Endothelial cell of umbilical vein (primary cell): ENCODE data around the gene NCKAP5. TPM values are rescaled to one million over a fixed set of nuclear protein-coding genes. Genes with fewer than 3 reads are reported as not detected.

Experiments
- BruUV-seq: library from RNA; stranded (reverse); fragments of 400-500 nt; replicated peaks from 2 replicates; lab custom pipeline; 2021; lab: Mats Ljungman, UMichigan
- CTCF ChIA-PET: fragments of 300-600, 350-600 bp; sonication (Branson Sonifier 250); formaldehyde crosslinking; loops from one replicate; lab custom pipeline; 2021; ENCODE audit warnings: antibody characterized with exemption, inconsistent platforms; lab: Charles Lee
- POLR2A ChIA-PET: fragments of 300-600, 350-600 bp; sonication (Branson Sonifier 250); formaldehyde crosslinking; loops from one replicate; lab custom pipeline; 2021; ENCODE audit warnings: antibody characterized with exemption, inconsistent platforms; lab: Charles Lee
- DNase-seq: peaks from one replicate; pipeline ENCODE4 v3.0.0-alpha.2; 2011; ENCODE audit warnings: low read depth, low spot score
- FAIRE-seq: peaks from 2 replicates; lab custom pipeline; 2011; peaks lifted over from hg19 to GRCh38; lab: Jason Lieb, UNC
- H2AFZ ChIP-seq: 2 replicates; pipeline ENCODE4 v1.6.0; 2012; ENCODE audit warnings: low read depth, low read length, control low read depth, inconsistent platforms
- H3K27ac ChIP-seq: 2 replicates; pipeline ENCODE4 v1.5.1; 2011; ENCODE audit warnings: low read depth, mild to moderate bottlenecking, control low read depth, low read length, moderate library complexity; ENCODE audit not compliant: insufficient read depth
- H3K27me3 ChIP-seq, 2 experiments: 2 replicates each; pipeline versions ENCODE4 v1.6.0 to v1.6.1; 2011; ENCODE audit warnings: low read length in 2 of 2, mixed read lengths in 1 of 2; ENCODE audit not compliant: control insufficient read depth in 2 of 2, insufficient read depth in 2 of 2
- H3K36me3 ChIP-seq, 2 experiments: 2 replicates in 1 of 2; 3 replicates in 1 of 2; pipeline ENCODE4 v1.5.1; 2011; ENCODE audit warnings: low read length in 2 of 2, mild to moderate bottlenecking in 1 of 2, moderate library complexity in 1 of 2; ENCODE audit not compliant: control insufficient read depth in 2 of 2, insufficient read depth in 2 of 2; ENCODE audit errors: extremely low read depth in 1 of 2
- H3K4me1 ChIP-seq: 3 replicates; pipeline ENCODE4 v1.5.1; 2011; ENCODE audit warnings: mild to moderate bottlenecking, low read length; ENCODE audit not compliant: control insufficient read depth, insufficient read depth; ENCODE audit errors: extremely low read depth
- H3K4me2 ChIP-seq: 2 replicates; pipeline ENCODE4 v1.6.1; 2011; ENCODE audit warnings: low read length, control low read depth, mixed read lengths; ENCODE audit not compliant: insufficient read depth
- H3K4me3 ChIP-seq, 3 experiments: fragments of 200-600 bp in 1 of 3; sonication (generic), shearing (Covaris generic) in 1 of 3; replicated peaks in 1 of 3; 2 replicates each; pipeline ENCODE4 v1.5.1; 2011 to 2016; ENCODE audit warnings: control low read depth in 3 of 3, low read length in 3 of 3, mild to moderate bottlenecking in 2 of 3, inconsistent platforms in 1 of 3, low read depth in 1 of 3, moderate library complexity in 1 of 3; ENCODE audit not compliant: insufficient read depth in 1 of 3
- H3K79me2 ChIP-seq: 2 replicates; pipeline ENCODE4 v1.6.0; 2012; ENCODE audit warnings: low read length, inconsistent platforms; ENCODE audit not compliant: control insufficient read depth, insufficient read depth
- H3K9ac ChIP-seq: replicated peaks from 2 replicates; pipeline ENCODE3; 2011; ENCODE audit warnings: low read length, control low read depth; ENCODE audit not compliant: insufficient read depth; ENCODE audit errors: extremely low read depth
- H3K9me1 ChIP-seq: replicated peaks from 3 replicates; pipeline ENCODE4 v1.6.0; 2011; ENCODE audit warnings: mild to moderate bottlenecking, low read length; ENCODE audit not compliant: control insufficient read depth, insufficient read depth; ENCODE audit errors: extremely low read depth
- H3K9me3 ChIP-seq: replicated peaks from 2 replicates; pipeline ENCODE4 v1.5.1; 2012; ENCODE audit warnings: low read length, inconsistent platforms; ENCODE audit not compliant: control insufficient read depth, insufficient read depth
- H4K20me1 ChIP-seq: replicated peaks from 2 replicates; pipeline ENCODE3; 2011; ENCODE audit warnings: mild to moderate bottlenecking, low read length; ENCODE audit not compliant: control insufficient read depth, insufficient read depth; ENCODE audit errors: extremely low read depth
- CTCF ChIP-seq, 2 donors: IDR thresholded peaks; 1 replicate in 1 of 2; 2 replicates in 1 of 2; pipeline ENCODE4 v1.5.1; 2011; ENCODE audit warnings: low read length in 2 of 2, mild to moderate bottlenecking in 2 of 2, moderate library complexity in 2 of 2, control low read depth in 1 of 2, inconsistent platforms in 1 of 2, low read depth in 1 of 2; ENCODE audit not compliant: insufficient read depth in 1 of 2; ENCODE audit errors: extremely low read depth in 1 of 2
- EZH2 ChIP-seq: IDR thresholded peaks from 2 replicates; pipeline ENCODE4 v1.6.1; 2012; ENCODE audit warnings: borderline replicate concordance, low read depth, mild to moderate bottlenecking, moderate library complexity, low read length, inconsistent platforms; ENCODE audit not compliant: severe bottlenecking
- FOS ChIP-seq: IDR thresholded peaks from 2 replicates; pipeline ENCODE4 v1.6.1; 2011; ENCODE audit warnings: mild to moderate bottlenecking, low read length, moderate library complexity, borderline replicate concordance; ENCODE audit not compliant: insufficient read depth
- GATA2 ChIP-seq: IDR thresholded peaks from 2 replicates; pipeline ENCODE4 v1.7.0; 2011; ENCODE audit warnings: low read depth, mild to moderate bottlenecking, moderate library complexity, mixed read lengths, low read length; ENCODE audit not compliant: insufficient read length, insufficient read depth
- JUN ChIP-seq: IDR thresholded peaks from 2 replicates; pipeline ENCODE4 v1.6.1; 2011; ENCODE audit warnings: borderline replicate concordance, low read depth; ENCODE audit not compliant: insufficient read length, insufficient read depth
- MAX ChIP-seq: IDR thresholded peaks from 2 replicates; pipeline ENCODE4 v1.6.1; 2011; ENCODE audit not compliant: insufficient read depth, insufficient read length
- MYC ChIP-seq: IDR thresholded peaks from one replicate; pipeline ENCODE4 v1.6.1; 2011; ENCODE audit warnings: mild to moderate bottlenecking, low read depth, low read length
- POLR2A ChIP-seq: IDR thresholded peaks from 2 replicates; pipeline ENCODE4 v1.6.1; 2012; ENCODE audit warnings: low read depth, mild to moderate bottlenecking, control low read depth, low read length
- POLR2AphosphoS5 ChIP-seq: IDR thresholded peaks from 2 replicates; pipeline ENCODE4 v1.6.1; 2012; ENCODE audit warnings: low read depth, mild to moderate bottlenecking, control low read depth, low read length, moderate library complexity; ENCODE audit not compliant: insufficient read depth
- dilution Hi-C: fragments of 300-500 bp; cut with MboI; formaldehyde crosslinking; loops from one replicate; pipeline ENCODE4 v1.15.0; 2019; ENCODE audit warnings: low sequenced_read_pairs; ENCODE audit not compliant: extremely low pct_ligation_motif_present
- intact Hi-C: fragments of 100-400 bp; cut with micrococcal nuclease; formaldehyde crosslinking; loops from one replicate; pipeline ENCODE4 v1.10.0; 2022
- polyA plus RNA-seq, 4 experiments: library from polyadenylated mRNA; depleted of rRNA in 3 of 4; stranded (reverse) in 3 of 4; unstranded in 1 of 4; fragments of >200 nt; gene quantifications; 2 replicates each; pipeline versions ENCODE4 v1.2.1 to v1.2.3, GENCODE V29; 2011 to 2012; ENCODE audit warnings: missing spikeins in 1 of 4
- total RNA-seq: library from RNA; stranded (reverse); gene quantifications from 2 replicates; pipeline ENCODE4 v1.2.3, GENCODE V29; 2021

The NCKAP5 gene
- total and polyA plus RNA-seq, 2 donors (not counting 3 experiments of a cell fraction or from before 2014, with no cell fraction given), result 0.47 to 3.3 TPM

GRCh38 chr2:132825601-132826000 is 742.7 kb downstream of the NCKAP5 start:
- dilution Hi-C loops, result no loop called here
- CTCF ChIA-PET, result no interaction called here
- no peak for FAIRE-seq

More at GRCh38 chr2:132825601-132826000, 742.7 kb downstream of the NCKAP5 start:
- Histone ChIP-seq H3K36me3 (no peaks in the 10 kb centered on the region), H3K9me1 (no peaks in the 10 kb centered on the region), H3K4me1 (no peaks in the 10 kb centered on the region), H2AFZ (no peak overlapping the region), H3K4me3 (no peak overlapping the region), H3K9me3 (no peaks in the 10 kb centered on the region), H3K27ac (no peak overlapping the region), H4K20me1 (no peaks in the 10 kb centered on the region), H3K4me2 (no peak overlapping the region), H3K79me2 (no peaks in the 10 kb centered on the region), H3K9ac (no peak overlapping the region), H3K27me3 (no peaks in the 10 kb centered on the region)
- TF ChIP-seq GATA2 (no peak), POLR2A (no peak), FOS (no peak), POLR2AphosphoS5 (no peak), CTCF (IDR thresholded peaks at IDR 0.05; ENCODE audit: extremely low read depth in 1 of 2, insufficient read depth in 1 of 2, low read depth in 1 of 2, low read length in 2 of 2) (no peak), MYC (no peak), JUN (no peak), MAX (no peak), EZH2 (no peak)
- intact Hi-C loops, result no loop called here
- DNase-seq, result no peak
- POLR2A ChIA-PET, result no interaction called here
- no TSS peak for BruUV-seq
